GM12873 (cell line): ENCODE data around the gene SDHD.

Experiments used
- CTCF ChIP-seq: IDR thresholded peaks from 2 replicates; pipeline ENCODE4 v1.5.1; 2012; ENCODE audit warnings: low read depth, mild to moderate bottlenecking, moderate library complexity, low read length, control low read depth; ENCODE audit not compliant: insufficient read depth; ENCODE audit errors: missing control alignments

The SDHD gene

GRCh38 chr11:112051768-112052167 lies 34.9 kb upstream of the SDHD start:
- TF ChIP-seq CTCF, result no peak

GRCh38 chr11:112057170-112057569 lies 29.5 kb upstream of the SDHD start:
- TF ChIP-seq CTCF, result no peak

GRCh38 chr11:112058103-112058502 lies 28.6 kb upstream of the SDHD start:
- no peak for TF ChIP-seq CTCF

- no peak for TF ChIP-seq CTCF
Measured at GRCh38 chr11:112062923-112063322, 23.8 kb upstream of the SDHD start.

GRCh38 chr11:112073941-112074811 lies 12.5 kb upstream of the SDHD start, which contains the start of the genes NKAPD1 and PIH1D2:
Gene NKAPD1 (plus strand): TSS chr11:112074299. CDS start chr11:112075575, 1,276 bp downstream.
Gene PIH1D2 (minus strand): TSS chr11:112074017. CDS start chr11:112073174, 843 bp downstream.
- no peak for TF ChIP-seq CTCF

GRCh38 chr11:112082729-112083128 lies 3.9 kb upstream of the SDHD start:
- no peak for TF ChIP-seq CTCF

- TF ChIP-seq CTCF, result no peak
Measured at GRCh38 chr11:112085822-112086421, 751 bp upstream of the SDHD start.
